OCI-LY7 (cell line): ENCODE measurements around the gene ABCA13. TPM values are rescaled to one million over a fixed set of nuclear protein-coding genes. Genes with fewer than 3 reads are reported as not detected.

Experiments used
- BruUV-seq: library from RNA; stranded (reverse); fragments of 400-500 nt; replicated peaks from 2 replicates; lab custom pipeline; 2021; lab: Mats Ljungman, UMichigan
- CTCF ChIA-PET: fragments of 300-600 bp; sonication (Branson Sonifier 250); formaldehyde crosslinking; loops from one replicate; lab custom pipeline; 2022; ENCODE audit warnings: antibody characterized with exemption; ENCODE audit not compliant: unreplicated experiment; lab: Charles Lee
- POLR2A ChIA-PET: fragments of 300-600 bp; sonication (Branson Sonifier 250); formaldehyde crosslinking; loops from one replicate; lab custom pipeline; 2022; ENCODE audit warnings: antibody characterized with exemption; lab: Charles Lee
- DNase-seq: peaks from one replicate; pipeline ENCODE4 v3.0.0-alpha.2; 2015; ENCODE audit warnings: low spot score
- H2AFZ ChIP-seq: fragments of 200-600 bp; sonication (generic), shearing (Covaris generic); 2 replicates; pipeline ENCODE4 v1.6.1; 2014; ENCODE audit warnings: mild to moderate bottlenecking, antibody characterized with exemption, low read length, moderate library complexity
- H3K27ac ChIP-seq: fragments of 200-600 bp; sonication (generic); 2 replicates; pipeline ENCODE4 v1.5.1; 2014; ENCODE audit warnings: mixed run types, low read depth, mild to moderate bottlenecking, moderate library complexity, low read length, inconsistent platforms; ENCODE audit not compliant: poor library complexity, severe bottlenecking
- H3K36me3 ChIP-seq: fragments of 200-600 bp; sonication (generic); 2 replicates; pipeline ENCODE4 v1.6.1; 2014; ENCODE audit warnings: mild to moderate bottlenecking, antibody characterized with exemption, low read length, moderate library complexity, mixed read lengths; ENCODE audit not compliant: insufficient read depth
- H3K4me1 ChIP-seq: fragments of 200-600 bp; sonication (generic); 2 replicates; pipeline ENCODE4 v1.5.1; 2014; ENCODE audit warnings: mild to moderate bottlenecking, low read length; ENCODE audit not compliant: insufficient read depth, poor library complexity, severe bottlenecking
- H3K4me2 ChIP-seq: fragments of 200-600 bp; sonication (generic); 2 replicates; pipeline ENCODE4 v1.6.1; 2014; ENCODE audit warnings: mild to moderate bottlenecking, low read length
- H3K4me3 ChIP-seq: fragments of 200-600 bp; sonication (generic); 2 replicates; pipeline ENCODE4 v1.5.1; 2014; ENCODE audit warnings: mild to moderate bottlenecking, low read depth, low read length; ENCODE audit not compliant: poor library complexity, severe bottlenecking
- H3K79me2 ChIP-seq: fragments of 200-600 bp; sonication (generic); 2 replicates; pipeline ENCODE4 v1.6.1; 2016; ENCODE audit warnings: low read depth, mild to moderate bottlenecking, low read length, moderate library complexity, mixed read lengths; ENCODE audit not compliant: insufficient read depth
- H3K9me2 ChIP-seq: fragments of 200-600 bp; sonication (generic); 2 replicates; pipeline ENCODE4 v1.6.1; 2016; ENCODE audit warnings: mild to moderate bottlenecking, low read length, mixed read lengths; ENCODE audit not compliant: insufficient read depth
- H3K9me3 ChIP-seq: fragments of 200-600 bp; sonication (generic); 2 replicates; pipeline ENCODE4 v1.6.1; 2014; ENCODE audit warnings: mild to moderate bottlenecking, mixed run types, low read length, mixed read lengths
- H4K20me1 ChIP-seq: fragments of 200-600 bp; sonication (generic); 2 replicates; pipeline ENCODE4 v1.6.1; 2014; ENCODE audit warnings: mild to moderate bottlenecking, antibody characterized with exemption, low read length, moderate library complexity, mixed read lengths; ENCODE audit not compliant: insufficient read depth
- CTCF ChIP-seq: fragments of 200-600 bp; sonication (generic); conservative IDR thresholded peaks from 2 replicates; pipeline ENCODE4 v1.5.1; 2014; ENCODE audit warnings: mild to moderate bottlenecking, antibody characterized with exemption, low read length, moderate library complexity, mixed read lengths
- EZH2phosphoT487 ChIP-seq: fragments of 200-600 bp; sonication (generic); IDR thresholded peaks from 2 replicates; pipeline ENCODE4 v1.6.1; 2018; ENCODE audit warnings: low read depth, borderline replicate concordance, mild to moderate bottlenecking, mixed run types, antibody characterized with exemption, low read length, moderate library complexity, mixed read lengths
- intact Hi-C: fragments of 100-400 bp; cut with micrococcal nuclease; formaldehyde crosslinking; loops from one replicate; pipeline ENCODE4 v1.10.0; 2022; ENCODE audit not compliant: unreplicated experiment
- total RNA-seq, 2 experiments: library from RNA; depleted of rRNA in 1 of 2; stranded (reverse); fragments of >200 nt in 1 of 2; shearing (Covaris generic) in 1 of 2; gene quantifications; 2 replicates each; pipeline ENCODE4 v1.2.3, GENCODE V29; 2014 to 2022

The ABCA13 gene
- total RNA-seq, 2 experiments from 2014 or later, result not detected

DNA sequence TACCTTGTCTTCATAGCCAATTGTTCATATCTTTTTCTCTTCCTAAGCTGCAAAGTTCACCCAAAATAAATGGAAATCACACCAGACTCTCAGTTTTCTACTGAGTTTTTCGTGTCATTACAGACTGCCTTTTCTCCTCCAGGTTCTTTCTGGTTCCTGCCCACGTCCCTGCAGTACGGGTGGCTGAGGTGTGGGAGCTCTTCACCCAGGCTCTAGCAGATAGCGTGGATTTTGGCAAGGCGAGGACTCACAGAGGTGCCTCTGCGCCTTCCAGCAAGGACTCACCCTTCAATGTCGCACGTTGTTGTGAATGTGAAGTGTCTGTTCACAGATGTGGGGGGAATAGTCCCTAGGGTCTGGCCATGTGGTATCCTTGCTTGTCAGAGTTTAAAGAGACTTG, 71.6 kb downstream of the ABCA13 start:
- H3K27ac ChIP-seq, result no peak overlapping the region
- no peaks in the 10 kb centered on the region for H3K36me3 ChIP-seq
- no peaks in the 10 kb centered on the region for H3K9me2 ChIP-seq
- intact Hi-C loops, result no loop called here
- H4K20me1 ChIP-seq, result no peaks in the 10 kb centered on the region
- no peak overlapping the region for H2AFZ ChIP-seq
- BruUV-seq, result no TSS peak
- H3K4me2 ChIP-seq, result no peak overlapping the region
- no peaks in the 10 kb centered on the region for H3K79me2 ChIP-seq
- TF ChIP-seq EZH2phosphoT487 (no peak), CTCF (no peak)
- H3K4me3 ChIP-seq, result no peak overlapping the region
- no peaks in the 10 kb centered on the region for H3K4me1 ChIP-seq
- H3K9me3 ChIP-seq, result no peaks in the 10 kb centered on the region
- no peak for DNase-seq
- ChIA-PET CTCF (no interaction called here), POLR2A (no interaction called here)

DNA sequence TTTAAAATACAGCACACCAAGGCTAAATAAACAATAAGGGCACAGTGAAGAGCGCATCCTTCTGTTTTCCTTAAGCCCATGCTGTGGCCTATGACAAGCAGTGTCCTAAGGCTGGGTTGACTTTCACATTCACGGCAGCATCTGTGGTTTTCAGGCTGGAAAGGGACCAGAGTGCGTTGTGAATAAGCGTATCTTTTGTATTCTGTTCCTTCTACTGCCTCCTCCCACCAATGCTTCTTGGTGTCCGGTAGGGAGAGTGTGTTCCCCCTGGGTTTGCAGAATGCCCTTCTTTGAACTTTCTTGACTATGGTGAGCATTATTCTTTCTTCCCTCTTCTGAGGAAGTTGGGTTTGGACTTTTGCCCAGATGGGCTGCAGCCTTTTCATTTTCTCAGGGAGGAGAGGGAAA, 73.6 kb downstream of the ABCA13 start:
- Histone ChIP-seq H3K4me3 (no peak overlapping the region), H3K9me3 (no peaks in the 10 kb centered on the region), H3K9me2 (no peaks in the 10 kb centered on the region), H3K36me3 (no peaks in the 10 kb centered on the region), H4K20me1 (no peaks in the 10 kb centered on the region), H3K4me2 (no peak overlapping the region), H3K4me1 (no peaks in the 10 kb centered on the region), H2AFZ (no peak overlapping the region), H3K79me2 (no peaks in the 10 kb centered on the region), H3K27ac (no peak overlapping the region)
- no TSS peak for BruUV-seq
- CTCF ChIA-PET, result interaction anchor here (0.7 kb wide), 1 partner anchor 11 kb away, joined by 3 read pairs; no protein-coding TSS in a partner anchor
- no peak for DNase-seq
- intact Hi-C loops, result no loop called here
- TF ChIP-seq EZH2phosphoT487, result no peak
- POLR2A ChIA-PET, result no interaction called here

- Histone ChIP-seq H3K4me3 (no peak overlapping the region), H3K9me3 (no peaks in the 10 kb centered on the region), H3K4me1 (no peaks in the 10 kb centered on the region), H3K27ac (no peak overlapping the region), H3K9me2 (no peaks in the 10 kb centered on the region), H3K79me2 (no peaks in the 10 kb centered on the region), H3K36me3 (no peaks in the 10 kb centered on the region), H4K20me1 (no peaks in the 10 kb centered on the region), H2AFZ (no peak overlapping the region), H3K4me2 (no peak overlapping the region)
- DNase-seq, result no peak
- no TSS peak for BruUV-seq
- POLR2A ChIA-PET, result interaction anchor here (0.6 kb wide), 1 partner anchor 47 kb away, joined by 6 read pairs; no protein-coding TSS in a partner anchor
- intact Hi-C loops, result no loop called here
- TF ChIP-seq CTCF (no peak), EZH2phosphoT487 (no peak)
- CTCF ChIA-PET, result no interaction called here
These were observed 74.7 kb downstream of the ABCA13 start for GRCh38 chr7:48245751-48246472.
